Left forelimb (tissue), 1 donor: ENCODE data around the gene PAN3.
A peak's percentile ranks its signal among the peaks of the same experiment; 100 is the strongest.
"Not testable (repeated sequence)": the region's sequence is repeated elsewhere in the genome, so short reads cannot be mapped to it uniquely, and the experiment has no call there.

Experiments used
- DNase-seq: peaks from one replicate; pipeline ENCODE4 v3.0.0-alpha.2; 2018; ENCODE audit warnings: low spot score

Gene PAN3

GRCh38 chr13:28138012-28138755 is at the start of gene PAN3:
Gene PAN3 (plus strand): TSS chr13:28138545. CDS start chr13:28138658, 113 bp downstream.
- peak; percentile 93 for DNase-seq

DNA sequence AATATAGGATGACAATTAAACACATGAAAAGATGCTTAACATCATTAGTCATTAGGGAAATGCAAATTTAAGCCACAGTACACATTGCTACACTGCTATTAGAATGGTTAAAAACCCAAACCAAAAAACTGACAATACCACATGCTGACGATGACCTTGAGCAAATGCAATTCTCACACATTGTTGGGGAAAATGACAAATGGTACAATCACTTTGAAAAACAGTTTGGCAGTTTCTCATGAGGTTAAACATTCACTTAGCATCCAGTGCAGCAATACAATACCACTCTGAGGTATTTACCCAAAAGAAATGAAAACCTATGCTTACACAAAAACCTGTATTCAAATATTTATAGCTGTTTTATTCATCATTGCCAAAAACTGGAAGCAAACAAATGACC is 49.3 kb upstream of the PAN3 start:
- DNase-seq: no peak

- DNase-seq: no peak
Observed at GRCh38 chr13:28092431-28092830, 45.9 kb upstream of the PAN3 start.

DNA sequence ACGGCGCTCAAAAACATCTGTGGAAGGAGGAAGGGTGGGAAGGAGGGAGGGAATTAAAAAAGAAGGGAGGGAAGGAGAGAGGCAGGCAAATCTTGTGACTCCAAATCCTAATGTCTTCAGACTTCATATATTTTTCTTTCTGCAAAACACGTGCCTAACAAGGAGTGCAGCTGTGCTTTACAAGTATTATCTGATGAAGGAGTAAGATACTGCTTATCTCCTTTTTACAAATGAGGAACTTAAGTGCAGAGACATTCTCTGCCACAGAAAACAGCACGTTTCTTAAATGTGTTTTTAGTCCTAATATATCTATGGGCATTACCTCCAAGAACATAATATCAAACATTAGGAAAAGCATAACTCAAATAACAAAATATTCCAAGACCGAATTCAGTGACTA is 44.5 kb upstream of the PAN3 start:
- no peak for DNase-seq

- no peak for DNase-seq
Observed at GRCh38 chr13:28094306-28094705, 44.0 kb upstream of the PAN3 start.

DNA sequence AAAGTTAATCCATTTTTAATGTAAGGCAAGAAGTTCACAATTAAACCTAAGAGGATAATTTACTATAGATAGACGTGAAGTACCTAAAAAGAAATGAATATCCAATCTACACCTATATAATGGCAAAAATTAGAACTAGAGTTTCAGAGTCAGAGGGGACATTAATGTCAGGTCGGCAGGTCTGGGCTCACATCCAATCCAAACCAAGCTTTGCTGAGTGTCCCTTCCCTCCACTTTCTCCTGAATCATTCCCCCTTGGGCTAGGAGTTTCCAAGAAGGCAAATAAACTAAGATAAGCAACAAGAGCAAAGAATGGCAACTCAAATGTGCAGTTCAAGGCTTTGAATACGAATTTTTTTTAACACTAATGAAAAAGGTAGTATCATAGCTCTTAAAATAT is 40.8 kb upstream of the PAN3 start:
- DNase-seq: no peak

DNA sequence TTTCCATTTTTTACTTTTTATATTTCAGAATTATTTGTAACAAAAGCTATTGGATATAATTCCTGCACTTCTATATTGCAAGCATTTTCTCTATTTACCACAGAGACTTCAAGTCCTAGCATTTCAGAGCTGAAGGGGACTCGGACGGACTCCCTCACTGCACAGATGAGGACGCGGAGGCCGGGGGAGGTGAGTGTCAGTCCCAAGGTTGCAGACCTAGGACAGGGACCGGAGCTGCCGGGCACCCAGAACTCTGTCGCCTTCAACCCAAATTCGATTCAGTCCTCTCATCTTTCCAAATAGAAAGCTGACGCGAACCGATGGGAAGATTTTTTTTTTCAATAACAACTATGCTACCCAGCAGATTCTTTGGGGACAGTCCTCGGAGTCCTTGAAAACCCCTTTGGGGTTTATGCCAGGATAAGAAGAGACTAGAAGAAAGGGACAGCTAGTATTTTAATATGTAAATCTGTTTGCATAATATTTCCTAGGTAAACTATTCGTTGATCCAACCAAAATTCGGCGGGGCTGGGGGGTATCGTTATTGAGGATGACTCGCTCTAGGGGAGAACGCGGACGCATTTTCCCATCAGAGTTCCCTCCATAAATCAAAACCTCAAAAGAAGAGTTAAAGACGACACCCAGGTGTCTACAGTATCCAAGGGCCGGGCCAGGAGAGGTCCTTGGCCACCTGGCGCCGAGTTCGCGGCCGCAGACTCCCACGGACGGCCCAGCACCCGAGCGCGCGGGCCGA is 38.8 kb upstream of the PAN3 start:
- DNase-seq: no peak

DNA sequence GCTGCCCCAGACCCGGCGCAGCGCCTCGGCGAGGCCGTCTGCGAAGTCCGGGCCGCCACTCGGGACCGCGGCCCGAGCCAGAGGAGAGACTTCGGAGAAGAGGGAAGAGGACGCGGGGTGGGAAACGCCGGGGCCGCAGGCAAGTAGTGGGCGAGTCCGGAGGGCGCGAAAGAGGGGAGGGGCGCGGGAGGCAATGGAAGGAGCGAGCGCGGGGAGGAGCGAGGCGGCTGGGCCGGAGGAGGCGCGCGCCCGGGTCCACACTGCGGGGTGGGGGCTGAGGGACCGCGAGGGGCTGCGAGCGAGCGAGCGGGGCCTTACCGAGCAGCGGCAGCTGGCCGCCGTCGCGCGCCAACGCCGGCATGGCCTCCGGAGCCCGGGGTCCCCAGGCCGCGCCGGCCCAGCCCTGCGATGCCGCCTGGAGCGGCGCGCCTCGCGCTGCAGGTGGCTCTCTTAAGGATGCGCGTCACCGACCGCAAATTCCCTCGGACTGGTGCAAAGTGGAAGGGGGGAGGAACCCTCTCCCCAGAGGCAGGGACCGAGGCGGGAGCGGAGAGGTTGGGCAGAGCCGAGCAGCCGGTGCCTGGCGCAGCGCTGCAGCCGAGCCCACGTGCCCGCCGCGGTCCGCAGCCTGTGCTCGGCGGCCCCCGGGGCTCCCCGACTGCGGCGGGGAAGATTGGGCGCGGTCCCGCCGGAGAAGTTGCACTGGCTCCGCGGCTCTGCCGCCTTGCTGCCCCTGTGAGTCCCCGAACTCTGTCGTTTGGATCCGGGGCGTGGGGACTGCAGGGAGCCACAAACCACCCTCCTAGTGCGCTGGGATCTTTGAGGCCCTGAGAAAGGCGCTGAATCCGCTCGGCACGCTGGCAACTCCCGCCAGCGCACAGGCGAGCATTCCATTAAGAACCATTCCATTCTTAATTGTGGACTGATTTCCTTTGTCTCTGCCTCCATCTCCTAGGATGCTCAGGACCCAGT is 37.9 kb upstream of the PAN3 start, which contains the start of gene FLT3:
Gene FLT3, minus strand, starts transcription at position 427 of the 972 bp plus-strand sequence. Its CDS starts 66 bp downstream, at position 361.
- no peak for DNase-seq

GRCh38 chr13:28101886-28102285 is 36.5 kb upstream of the PAN3 start:
- not testable (repeated sequence) for DNase-seq

DNA sequence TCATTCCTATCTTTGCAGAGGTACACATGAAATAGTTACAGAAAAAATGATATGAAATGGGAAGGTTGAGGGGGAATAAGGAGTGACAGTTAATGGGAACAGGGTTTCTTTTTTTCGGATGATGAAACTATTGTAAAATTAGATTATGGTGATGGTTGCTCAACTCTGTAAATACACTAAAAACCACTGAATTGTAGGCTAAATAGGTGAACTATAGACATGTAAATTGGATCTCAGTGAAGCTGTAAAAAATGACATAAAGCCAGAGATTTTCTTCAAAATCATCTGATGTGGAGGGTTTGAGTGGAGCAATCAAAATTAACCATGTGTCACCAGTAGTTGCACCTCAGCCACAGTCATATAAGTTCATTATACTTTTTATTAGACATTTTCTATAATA is 31.4 kb upstream of the PAN3 start:
- DNase-seq: no peak

GRCh38 chr13:28110414-28110813 is 27.9 kb upstream of the PAN3 start:
- DNase-seq: no peak

DNA sequence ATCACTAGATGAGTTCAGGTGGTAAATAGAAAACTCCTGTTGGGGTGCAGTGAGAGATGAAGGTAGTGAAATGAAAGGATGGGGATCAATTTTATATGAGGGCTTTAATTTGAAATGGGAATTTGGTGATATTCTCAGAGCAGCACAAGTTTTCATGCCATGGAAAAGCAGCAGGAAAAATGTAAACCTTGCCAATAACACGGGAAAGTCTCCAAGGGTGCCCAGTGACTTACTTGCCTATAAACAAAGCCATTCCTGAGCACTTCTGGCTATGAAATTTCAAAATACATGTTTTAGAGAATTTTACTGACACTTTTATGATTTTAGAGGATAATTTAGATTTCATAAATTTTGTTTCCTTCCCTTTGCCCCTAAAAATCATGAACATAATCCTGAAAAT is 21.6 kb upstream of the PAN3 start:
- DNase-seq: no peak

DNA sequence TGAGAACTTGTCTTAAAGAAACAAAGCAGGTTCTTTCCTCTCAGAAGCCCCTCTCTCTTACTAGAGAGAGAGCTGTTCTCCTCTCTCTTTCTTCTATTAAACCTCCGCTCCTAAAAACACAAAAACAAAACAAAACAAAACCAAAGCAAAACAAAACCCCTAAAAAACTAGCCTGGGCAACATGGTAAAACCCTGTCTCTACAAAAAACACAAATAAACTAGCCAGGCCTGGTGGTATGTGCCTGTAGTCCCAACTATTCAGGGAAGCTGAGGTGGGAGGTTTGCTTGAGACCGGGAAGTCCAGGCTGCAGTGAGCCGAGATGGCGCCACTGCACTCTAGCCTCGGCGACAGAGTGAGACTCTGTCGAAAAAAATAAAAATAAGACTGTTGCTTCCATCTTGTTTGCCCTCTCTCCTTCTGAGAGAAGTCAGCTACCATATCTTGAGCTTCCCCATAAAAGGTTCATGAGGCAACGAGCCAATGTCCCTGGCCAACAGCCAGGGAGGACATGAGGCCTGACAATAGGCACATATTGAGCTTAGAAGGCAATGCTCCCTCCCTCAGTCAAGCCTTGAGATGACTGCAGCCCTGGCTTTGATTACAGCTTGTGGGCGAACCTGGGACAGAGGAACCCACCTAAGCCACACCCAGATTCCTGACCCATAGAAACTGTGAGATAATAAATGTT is 20.5 kb upstream of the PAN3 start:
- no peak for DNase-seq

DNA sequence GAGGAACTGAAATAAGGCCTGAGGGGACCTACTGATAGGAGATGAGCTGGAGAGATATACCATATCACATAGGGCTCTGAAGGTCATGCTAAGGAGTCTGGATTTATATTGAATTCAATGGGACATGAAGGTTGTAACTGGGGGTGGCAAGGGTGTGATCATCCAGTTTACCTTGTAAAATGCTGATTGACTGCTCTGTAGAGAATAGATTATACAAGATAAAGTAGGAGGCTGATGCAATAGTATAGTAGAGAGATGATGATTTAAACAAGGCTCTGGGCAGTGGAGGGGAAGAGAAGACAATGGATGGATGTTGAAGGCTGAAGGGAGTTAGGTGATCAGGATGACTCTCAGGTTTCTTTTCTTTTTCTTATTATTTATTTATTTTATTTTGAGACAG is 18.0 kb upstream of the PAN3 start:
- DNase-seq: no peak

- no peak for DNase-seq
Observed at GRCh38 chr13:28121224-28121623, 17.1 kb upstream of the PAN3 start.

- no peak for DNase-seq
Observed at GRCh38 chr13:28128030-28128429, 10.3 kb upstream of the PAN3 start.

DNA sequence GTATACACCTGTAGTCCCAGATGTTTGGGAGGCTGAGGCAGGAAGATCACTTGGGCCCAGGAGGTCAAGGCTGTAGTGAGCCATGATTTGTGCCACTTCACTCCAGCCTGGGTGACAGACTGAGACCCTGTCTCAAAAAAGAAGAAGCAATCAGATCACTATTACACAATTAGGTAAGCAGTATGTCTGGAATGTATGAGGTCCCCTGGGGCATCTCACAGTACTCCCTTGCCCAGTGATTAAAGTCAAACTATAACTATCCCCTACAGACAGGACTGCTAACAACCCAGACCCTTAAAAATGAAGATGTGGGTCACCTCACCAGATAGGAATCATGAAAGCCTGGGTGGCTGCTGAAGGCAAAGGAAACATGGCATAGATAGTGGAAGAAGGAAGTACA is 9.4 kb upstream of the PAN3 start:
- DNase-seq: no peak

DNA sequence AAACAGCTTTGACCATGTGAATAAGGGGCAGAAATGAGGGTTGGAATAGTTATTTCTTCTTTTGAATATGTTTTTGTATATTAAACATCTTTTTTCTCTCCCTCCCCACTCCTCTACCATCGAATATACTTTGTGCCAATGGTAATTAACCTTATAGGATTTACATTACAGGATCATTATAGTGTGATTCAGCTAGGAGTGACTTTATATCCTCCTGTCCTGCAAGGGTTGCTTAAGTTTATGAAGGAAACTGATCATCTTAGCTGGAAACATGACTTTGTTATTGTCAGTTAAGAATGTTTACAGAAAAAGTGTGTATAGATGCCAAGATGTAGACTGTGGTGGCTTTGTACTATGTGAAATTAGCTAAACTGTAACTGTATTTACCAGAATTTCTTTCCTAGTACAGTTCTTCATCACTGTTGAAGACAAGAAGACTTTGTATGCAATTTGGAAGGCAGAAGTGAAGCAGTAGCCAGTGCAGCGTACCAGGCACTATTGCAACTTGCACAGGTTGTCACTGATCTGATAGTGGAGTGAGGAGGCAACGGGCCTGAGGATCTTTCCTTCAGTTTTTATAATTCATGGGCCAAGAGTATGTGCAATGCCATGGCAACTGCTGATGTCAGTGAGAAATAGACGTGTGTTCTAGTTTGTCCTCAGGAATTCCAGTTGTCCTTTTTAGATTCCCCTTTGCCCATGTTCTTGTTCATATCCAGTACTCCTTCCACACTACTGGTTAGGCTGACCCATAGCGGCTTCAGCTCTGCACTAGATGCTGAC is 8.2 kb upstream of the PAN3 start:
- DNase-seq: no peak

DNA sequence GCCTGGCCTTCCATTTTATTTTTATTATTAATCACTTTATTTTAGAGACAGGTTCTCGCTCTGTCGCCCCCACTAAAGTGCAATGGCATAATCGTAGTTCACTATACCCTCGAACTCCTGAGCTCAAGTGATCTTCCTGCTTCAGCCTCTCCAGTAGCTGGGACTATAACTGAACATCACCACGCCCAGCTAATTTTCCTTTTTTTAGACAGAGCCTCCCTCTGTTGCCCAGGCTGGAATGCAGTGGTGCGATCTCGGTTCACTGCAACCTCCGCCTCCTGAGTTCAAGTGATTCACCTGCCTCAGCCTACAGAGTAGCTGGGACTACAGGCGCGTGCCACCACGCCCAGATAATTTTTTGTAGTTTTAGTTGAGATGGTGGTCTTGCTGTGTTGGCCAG is 6.7 kb upstream of the PAN3 start:
- DNase-seq: no peak

- no peak for DNase-seq
Observed at GRCh38 chr13:28136916-28137315, 1.4 kb upstream of the PAN3 start.

- no peak for DNase-seq
Observed at GRCh38 chr13:28137596-28137995, 749 bp upstream of the PAN3 start.
